H1 (cell line): Measurements from ENCODE around the gene CADPS. TPM values are rescaled to one million over a fixed set of nuclear protein-coding genes. Genes with fewer than 3 reads are reported as not detected.

Source experiments
- GABPA ChIP-seq: IDR thresholded peaks from 2 replicates; pipeline ENCODE4 v1.6.1; 2011; ENCODE audit warnings: mild to moderate bottlenecking, low read length, moderate library complexity, borderline replicate concordance; ENCODE audit not compliant: insufficient read depth
- TAF7 ChIP-seq: optimal IDR thresholded peaks from 2 replicates; pipeline ENCODE3; 2011; ENCODE audit warnings: low read depth, mild to moderate bottlenecking, inconsistent platforms, low read length, moderate library complexity, borderline replicate concordance
- TEAD4 ChIP-seq: IDR thresholded peaks from 2 replicates; pipeline ENCODE4 v1.6.1; 2012; ENCODE audit warnings: low read depth, low read length, inconsistent platforms, mixed read lengths
- polyA plus RNA-seq, 7 experiments: library from polyadenylated mRNA; depleted of rRNA in 3 of 7; stranded (reverse) in 5 of 7; unstranded in 2 of 7; fragments of >200 nt in 5 of 7; fragments of 200-250 nt in 2 of 7; gene quantifications; 1 replicate in 5 of 7; 2 replicates in 1 of 7; 4 replicates in 1 of 7; pipeline versions ENCODE4 v1.2.1 to v1.2.3, GENCODE V29; 2011 to 2013; ENCODE audit warnings: missing spikeins in 2 of 7, mixed read lengths in 2 of 7
- total RNA-seq: library from RNA; stranded (reverse); fragmentation: NEBNext Ultra II Directional; extraction: Animal tissue kit (Norgen Biotek cat#: 25700); gene quantifications from 2 replicates; pipeline ENCODE4 v1.2.1, GENCODE V29; 2021
- TF ChIP-seq, protein P1 (sequence below): fragments of 300-600 bp; sonication (generic); IDR thresholded peaks from 2 replicates; pipeline ENCODE4 v1.7.1; 2012; ENCODE audit warnings: low read length, moderate library complexity, mild to moderate bottlenecking, inconsistent platforms; ENCODE audit not compliant: insufficient replicate concordance

The CADPS gene
- total and polyA plus RNA-seq, 2 of the 8 experiments (the other 6 are each of a cell fraction or from before 2014, with no cell fraction given): 7.1 to 10.2 TPM

GRCh38 chr3:62919784-62920465, 44.7 kb upstream of the CADPS start (continued):
- TF ChIP-seq GABPA: no peak
- TF ChIP-seq, protein P1, sequence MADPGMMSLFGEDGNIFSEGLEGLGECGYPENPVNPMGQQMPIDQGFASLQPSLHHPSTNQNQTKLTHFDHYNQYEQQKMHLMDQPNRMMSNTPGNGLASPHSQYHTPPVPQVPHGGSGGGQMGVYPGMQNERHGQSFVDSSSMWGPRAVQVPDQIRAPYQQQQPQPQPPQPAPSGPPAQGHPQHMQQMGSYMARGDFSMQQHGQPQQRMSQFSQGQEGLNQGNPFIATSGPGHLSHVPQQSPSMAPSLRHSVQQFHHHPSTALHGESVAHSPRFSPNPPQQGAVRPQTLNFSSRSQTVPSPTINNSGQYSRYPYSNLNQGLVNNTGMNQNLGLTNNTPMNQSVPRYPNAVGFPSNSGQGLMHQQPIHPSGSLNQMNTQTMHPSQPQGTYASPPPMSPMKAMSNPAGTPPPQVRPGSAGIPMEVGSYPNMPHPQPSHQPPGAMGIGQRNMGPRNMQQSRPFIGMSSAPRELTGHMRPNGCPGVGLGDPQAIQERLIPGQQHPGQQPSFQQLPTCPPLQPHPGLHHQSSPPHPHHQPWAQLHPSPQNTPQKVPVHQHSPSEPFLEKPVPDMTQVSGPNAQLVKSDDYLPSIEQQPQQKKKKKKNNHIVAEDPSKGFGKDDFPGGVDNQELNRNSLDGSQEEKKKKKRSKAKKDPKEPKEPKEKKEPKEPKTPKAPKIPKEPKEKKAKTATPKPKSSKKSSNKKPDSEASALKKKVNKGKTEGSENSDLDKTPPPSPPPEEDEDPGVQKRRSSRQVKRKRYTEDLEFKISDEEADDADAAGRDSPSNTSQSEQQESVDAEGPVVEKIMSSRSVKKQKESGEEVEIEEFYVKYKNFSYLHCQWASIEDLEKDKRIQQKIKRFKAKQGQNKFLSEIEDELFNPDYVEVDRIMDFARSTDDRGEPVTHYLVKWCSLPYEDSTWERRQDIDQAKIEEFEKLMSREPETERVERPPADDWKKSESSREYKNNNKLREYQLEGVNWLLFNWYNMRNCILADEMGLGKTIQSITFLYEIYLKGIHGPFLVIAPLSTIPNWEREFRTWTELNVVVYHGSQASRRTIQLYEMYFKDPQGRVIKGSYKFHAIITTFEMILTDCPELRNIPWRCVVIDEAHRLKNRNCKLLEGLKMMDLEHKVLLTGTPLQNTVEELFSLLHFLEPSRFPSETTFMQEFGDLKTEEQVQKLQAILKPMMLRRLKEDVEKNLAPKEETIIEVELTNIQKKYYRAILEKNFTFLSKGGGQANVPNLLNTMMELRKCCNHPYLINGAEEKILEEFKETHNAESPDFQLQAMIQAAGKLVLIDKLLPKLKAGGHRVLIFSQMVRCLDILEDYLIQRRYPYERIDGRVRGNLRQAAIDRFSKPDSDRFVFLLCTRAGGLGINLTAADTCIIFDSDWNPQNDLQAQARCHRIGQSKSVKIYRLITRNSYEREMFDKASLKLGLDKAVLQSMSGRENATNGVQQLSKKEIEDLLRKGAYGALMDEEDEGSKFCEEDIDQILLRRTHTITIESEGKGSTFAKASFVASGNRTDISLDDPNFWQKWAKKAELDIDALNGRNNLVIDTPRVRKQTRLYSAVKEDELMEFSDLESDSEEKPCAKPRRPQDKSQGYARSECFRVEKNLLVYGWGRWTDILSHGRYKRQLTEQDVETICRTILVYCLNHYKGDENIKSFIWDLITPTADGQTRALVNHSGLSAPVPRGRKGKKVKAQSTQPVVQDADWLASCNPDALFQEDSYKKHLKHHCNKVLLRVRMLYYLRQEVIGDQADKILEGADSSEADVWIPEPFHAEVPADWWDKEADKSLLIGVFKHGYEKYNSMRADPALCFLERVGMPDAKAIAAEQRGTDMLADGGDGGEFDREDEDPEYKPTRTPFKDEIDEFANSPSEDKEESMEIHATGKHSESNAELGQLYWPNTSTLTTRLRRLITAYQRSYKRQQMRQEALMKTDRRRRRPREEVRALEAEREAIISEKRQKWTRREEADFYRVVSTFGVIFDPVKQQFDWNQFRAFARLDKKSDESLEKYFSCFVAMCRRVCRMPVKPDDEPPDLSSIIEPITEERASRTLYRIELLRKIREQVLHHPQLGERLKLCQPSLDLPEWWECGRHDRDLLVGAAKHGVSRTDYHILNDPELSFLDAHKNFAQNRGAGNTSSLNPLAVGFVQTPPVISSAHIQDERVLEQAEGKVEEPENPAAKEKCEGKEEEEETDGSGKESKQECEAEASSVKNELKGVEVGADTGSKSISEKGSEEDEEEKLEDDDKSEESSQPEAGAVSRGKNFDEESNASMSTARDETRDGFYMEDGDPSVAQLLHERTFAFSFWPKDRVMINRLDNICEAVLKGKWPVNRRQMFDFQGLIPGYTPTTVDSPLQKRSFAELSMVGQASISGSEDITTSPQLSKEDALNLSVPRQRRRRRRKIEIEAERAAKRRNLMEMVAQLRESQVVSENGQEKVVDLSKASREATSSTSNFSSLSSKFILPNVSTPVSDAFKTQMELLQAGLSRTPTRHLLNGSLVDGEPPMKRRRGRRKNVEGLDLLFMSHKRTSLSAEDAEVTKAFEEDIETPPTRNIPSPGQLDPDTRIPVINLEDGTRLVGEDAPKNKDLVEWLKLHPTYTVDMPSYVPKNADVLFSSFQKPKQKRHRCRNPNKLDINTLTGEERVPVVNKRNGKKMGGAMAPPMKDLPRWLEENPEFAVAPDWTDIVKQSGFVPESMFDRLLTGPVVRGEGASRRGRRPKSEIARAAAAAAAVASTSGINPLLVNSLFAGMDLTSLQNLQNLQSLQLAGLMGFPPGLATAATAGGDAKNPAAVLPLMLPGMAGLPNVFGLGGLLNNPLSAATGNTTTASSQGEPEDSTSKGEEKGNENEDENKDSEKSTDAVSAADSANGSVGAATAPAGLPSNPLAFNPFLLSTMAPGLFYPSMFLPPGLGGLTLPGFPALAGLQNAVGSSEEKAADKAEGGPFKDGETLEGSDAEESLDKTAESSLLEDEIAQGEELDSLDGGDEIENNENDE: no peak
- no peak for TF ChIP-seq TEAD4
- TF ChIP-seq TAF7: no peak
